SKM-1 (cell line): ENCODE measurements around the gene COPS3.
A peak's percentile ranks its signal among the peaks of the same experiment; 100 is the strongest.

Experiments
- DNase-seq: peaks from one replicate; lab custom pipeline; 2025; ENCODE audit not compliant: unreplicated experiment; lab: John Stamatoyannopoulos, UW

COPS3 gene

GRCh38 chr17:17221329-17221728, 59.7 kb downstream of the COPS3 start:
- no peak for DNase-seq

- DNase-seq = no peak
Measured at GRCh38 chr17:17220529-17220928, 60.5 kb downstream of the COPS3 start.

- DNase-seq = no peak
Measured at GRCh38 chr17:17217995-17218394, 63.1 kb downstream of the COPS3 start.

GRCh38 chr17:17216776-17217175, 64.3 kb downstream of the COPS3 start:
- DNase-seq = no peak

- DNase-seq = no peak
Measured at GRCh38 chr17:17216236-17216635, 64.8 kb downstream of the COPS3 start.

- DNase-seq = no peak
Measured at GRCh38 chr17:17215575-17215974, 65.5 kb downstream of the COPS3 start.

GRCh38 chr17:17214646-17215436, 66.2 kb downstream of the COPS3 start:
- DNase-seq = no peak

- DNase-seq = no peak
Measured at GRCh38 chr17:17213775-17214174, 67.3 kb downstream of the COPS3 start.

GRCh38 chr17:17207998-17208397, 73.0 kb downstream of the COPS3 start:
- no peak for DNase-seq

- no peak for DNase-seq
Measured at GRCh38 chr17:17206913-17207335, 74.1 kb downstream of the COPS3 start.

GRCh38 chr17:17206124-17206912, 74.7 kb downstream of the COPS3 start, which contains the start of gene PLD6:
TSS of gene PLD6 (minus strand) at chr17:17206333. CDS start at chr17:17206286, 47 bp downstream.
- DNase-seq = peak; percentile 89

- no peak for DNase-seq
Measured at GRCh38 chr17:17205368-17206123, 75.5 kb downstream of the COPS3 start.

GRCh38 chr17:17204635-17205231, 76.3 kb downstream of the COPS3 start:
- DNase-seq = no peak

- DNase-seq = no peak
Measured at GRCh38 chr17:17204041-17204591, 76.9 kb downstream of the COPS3 start.

GRCh38 chr17:17203173-17203730, 77.8 kb downstream of the COPS3 start:
- DNase-seq = no peak

GRCh38 chr17:17201907-17202306, 79.1 kb downstream of the COPS3 start:
- no peak for DNase-seq

- no peak for DNase-seq
Measured at GRCh38 chr17:17201271-17201670, 79.8 kb downstream of the COPS3 start.

GRCh38 chr17:17200831-17201230, 80.2 kb downstream of the COPS3 start:
- no peak for DNase-seq

- no peak for DNase-seq
Measured at GRCh38 chr17:17200311-17200710, 80.7 kb downstream of the COPS3 start.

GRCh38 chr17:17198281-17198680, 82.8 kb downstream of the COPS3 start:
- DNase-seq = no peak
